GM19468 (cell line): ENCODE data around the gene KTN1.

Source experiments
- ATAC-seq: cut with Tn5 transposase; IDR thresholded peaks from one replicate; pipeline ENCODE4 v1.9.1; 2021; ENCODE audit warnings: mild to moderate bottlenecking, moderate library complexity, moderate number of reproducible peaks; ENCODE audit not compliant: unreplicated experiment; ENCODE audit errors: extremely low read depth

KTN1 gene

DNA sequence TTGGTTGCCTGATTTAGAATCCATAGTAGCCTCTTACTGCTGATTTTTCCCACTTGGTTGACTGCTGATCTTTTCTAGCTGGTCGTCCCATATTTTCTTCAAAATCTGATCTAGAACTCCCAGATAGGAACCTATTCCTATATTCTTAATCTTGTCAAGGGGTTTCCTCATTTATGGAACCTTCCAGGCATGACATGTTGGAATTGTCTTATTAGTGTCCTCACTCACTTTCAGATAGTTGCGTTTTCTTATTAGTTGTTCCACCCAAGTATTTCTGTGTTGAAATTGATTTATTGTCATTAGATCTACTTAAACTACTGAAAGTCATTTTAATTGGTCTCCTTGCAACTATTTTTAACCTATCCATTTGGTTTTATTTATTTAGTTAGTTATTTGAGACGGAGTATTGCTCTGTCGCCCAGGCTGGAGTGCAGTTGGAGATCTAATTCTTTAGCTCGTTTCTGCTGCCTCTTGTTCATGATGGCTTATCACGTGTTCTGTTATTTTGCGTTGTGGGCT is 25.0 kb downstream of the KTN1 start:
- no peak for ATAC-seq

DNA sequence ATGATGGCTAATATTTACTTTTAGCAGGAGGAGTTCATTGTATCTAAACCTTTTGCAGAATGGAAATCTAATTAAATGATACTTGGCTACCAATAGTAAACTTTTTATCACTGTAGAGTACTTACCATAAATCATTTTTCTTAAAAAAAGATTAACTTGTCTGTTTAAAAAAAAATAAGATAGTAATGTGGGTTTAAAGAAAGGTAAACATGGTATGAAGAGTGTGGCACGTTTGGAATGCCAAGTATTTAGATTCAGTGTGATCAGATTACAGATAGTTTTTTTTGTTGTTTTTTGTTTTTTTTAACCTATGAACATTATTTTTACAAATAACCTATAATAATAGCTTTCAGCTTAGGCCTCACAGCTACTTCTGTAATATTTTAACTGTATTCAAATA is 25.8 kb downstream of the KTN1 start:
- no peak for ATAC-seq

DNA sequence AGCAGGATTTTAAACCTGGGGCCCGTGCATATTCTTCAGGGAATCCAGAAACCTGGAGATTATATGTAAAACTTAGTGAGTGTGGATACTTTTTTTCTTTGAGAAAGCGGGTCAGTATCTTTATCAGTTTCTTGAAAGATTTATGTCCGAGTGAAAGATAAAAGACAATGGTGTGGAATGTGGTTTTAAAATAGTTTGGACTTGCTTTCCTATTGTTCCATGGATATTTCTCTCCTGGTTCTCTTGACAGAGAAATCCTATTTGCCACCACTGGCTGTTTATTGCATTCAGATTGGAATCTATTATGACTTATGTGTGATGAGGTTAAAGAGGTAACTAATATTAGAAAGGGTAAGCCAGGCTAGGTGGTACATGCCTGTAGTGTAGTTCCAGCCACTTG is 27.4 kb downstream of the KTN1 start:
- no peak for ATAC-seq

DNA sequence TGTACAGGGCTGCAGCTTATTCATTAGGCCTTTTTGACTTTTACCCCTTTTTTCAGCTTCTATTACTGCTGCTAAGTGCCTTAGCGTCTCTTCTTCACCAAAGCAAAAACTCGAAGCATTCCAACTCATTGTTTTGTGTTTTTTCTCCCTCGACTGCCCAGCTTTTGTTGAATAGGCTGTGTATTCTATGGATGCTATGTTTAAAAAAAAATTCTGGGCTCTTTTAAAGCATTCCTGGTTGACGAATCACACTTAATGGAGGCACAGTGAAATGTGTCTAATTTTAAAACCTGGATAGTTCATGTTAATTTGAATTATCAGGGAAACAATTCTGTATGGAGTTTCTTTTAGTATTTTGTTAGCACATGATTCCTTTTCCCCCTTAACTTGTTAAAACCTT is 29.7 kb downstream of the KTN1 start:
- no peak for ATAC-seq

DNA sequence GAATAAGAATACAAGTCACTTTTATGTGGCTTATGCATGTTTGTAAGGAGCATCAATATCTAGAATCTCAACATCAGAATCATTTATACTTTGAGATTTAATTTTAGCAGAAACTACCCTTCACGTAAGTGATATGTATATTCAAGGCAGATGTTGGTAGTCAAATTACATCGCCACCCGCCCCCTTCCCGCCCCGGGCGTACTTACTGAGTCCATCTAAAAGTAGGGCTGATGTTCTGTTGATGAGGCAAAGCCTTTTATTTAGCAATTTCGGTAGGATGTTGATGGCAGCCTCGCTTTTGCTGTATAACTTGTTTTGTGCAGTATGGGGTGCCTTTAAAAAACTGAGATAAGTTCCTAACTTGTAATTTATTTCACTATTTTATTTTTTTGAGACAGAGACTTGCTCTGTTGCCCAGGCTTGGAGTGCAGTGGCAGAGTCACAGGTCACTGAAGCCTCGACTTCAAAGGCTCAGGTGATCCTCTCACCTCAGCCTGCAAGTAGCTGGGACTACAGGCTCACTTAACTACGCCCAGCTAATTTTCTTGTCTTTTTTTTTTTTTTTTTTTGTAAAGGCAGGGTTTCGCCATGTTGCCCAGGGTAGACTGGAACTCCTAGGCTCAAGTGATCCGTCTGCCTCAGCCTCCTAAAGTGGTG is 30.8 kb downstream of the KTN1 start:
- no peak for ATAC-seq

DNA sequence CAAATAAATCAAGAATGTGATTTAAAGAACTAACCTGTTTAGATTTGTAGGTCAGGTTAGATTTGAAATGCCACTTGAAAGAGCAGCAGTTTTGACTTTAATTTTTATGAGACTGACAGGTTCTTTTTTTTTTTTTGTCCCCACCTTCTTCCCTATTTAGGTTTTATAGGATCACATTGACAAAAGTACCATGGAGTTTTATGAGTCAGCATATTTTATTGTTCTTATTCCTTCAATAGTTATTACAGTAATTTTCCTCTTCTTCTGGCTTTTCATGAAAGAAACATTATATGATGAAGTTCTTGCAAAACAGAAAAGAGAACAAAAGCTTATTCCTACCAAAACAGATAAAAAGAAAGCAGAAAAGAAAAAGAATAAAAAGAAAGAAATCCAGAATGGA is 31.9 kb downstream of the KTN1 start:
- no peak for ATAC-seq

DNA sequence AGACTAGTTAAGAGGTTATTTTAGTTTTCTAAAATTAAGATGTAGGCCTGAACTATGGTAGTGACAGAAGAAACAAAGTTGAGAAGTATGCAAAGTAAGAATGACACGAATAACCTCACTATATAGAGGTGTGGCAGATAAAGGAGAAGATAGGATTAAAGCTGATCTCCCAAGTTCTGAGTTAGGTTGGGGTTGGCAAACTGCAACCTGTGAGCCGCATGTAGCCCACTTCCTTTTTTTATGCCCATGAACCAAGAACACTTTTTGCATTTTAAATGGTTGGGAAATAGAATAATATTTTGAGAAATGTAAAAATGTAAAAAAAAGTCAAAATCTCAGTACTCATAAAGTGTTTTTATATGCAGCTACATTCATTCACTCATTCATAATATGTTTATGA is 34.3 kb downstream of the KTN1 start:
- no peak for ATAC-seq

DNA sequence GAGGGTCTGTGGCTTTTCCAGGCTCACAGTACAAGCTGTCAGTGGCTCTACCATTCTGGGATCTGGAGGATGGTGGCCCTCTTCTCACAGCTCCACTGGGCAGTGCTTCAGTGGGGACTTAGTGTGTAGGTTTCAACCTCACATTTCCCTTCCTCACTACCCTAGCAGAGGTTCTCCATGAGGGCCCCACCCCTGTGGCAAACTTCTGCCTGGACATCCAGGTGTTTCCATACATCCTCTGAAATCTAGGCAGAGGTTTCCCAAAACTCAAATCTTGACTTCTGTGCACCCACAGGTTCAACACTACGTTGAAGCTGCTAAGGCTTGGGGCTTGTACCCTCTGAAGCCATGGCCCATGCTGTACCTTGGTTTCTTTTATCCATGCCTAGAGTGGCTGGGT is 40.3 kb downstream of the KTN1 start:
- no peak for ATAC-seq

DNA sequence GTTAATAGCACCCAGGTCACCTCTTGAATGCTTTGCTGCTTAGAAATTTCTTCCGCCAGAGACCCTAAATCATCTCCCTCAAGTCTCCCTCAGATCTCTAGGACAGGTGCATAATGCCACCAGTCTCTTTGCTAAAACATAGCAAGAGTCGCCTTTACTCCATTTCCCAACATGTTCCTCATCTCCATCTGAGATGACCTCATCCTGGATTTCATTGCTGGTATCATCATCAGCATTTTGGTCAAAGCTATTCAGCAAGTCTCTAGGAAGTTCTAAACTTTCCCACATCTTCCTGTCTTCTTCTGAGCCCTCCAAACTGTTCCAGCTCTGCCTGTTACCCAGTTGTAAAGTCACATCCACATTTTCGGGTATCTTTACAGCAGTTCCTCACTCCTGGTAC is 41.0 kb downstream of the KTN1 start:
- ATAC-seq = no peak

DNA sequence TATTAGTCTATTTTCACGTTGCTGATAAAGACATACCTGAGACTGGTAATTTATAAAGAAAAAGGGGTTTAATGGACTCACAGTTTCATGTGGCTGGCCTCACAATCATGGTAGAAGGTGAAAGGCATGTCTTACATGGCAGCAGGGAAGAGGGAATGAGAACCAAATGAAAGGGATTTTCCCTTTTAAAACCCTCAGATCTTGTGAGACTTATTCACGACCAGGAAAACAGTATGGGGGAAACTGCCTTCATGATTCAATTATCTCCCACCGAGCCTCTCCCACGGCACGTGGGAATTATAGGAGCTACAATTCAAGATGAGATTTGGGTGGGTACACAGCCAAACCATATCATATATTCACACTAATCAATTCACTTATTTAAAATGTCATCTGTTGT is 41.4 kb downstream of the KTN1 start:
- no peak for ATAC-seq

DNA sequence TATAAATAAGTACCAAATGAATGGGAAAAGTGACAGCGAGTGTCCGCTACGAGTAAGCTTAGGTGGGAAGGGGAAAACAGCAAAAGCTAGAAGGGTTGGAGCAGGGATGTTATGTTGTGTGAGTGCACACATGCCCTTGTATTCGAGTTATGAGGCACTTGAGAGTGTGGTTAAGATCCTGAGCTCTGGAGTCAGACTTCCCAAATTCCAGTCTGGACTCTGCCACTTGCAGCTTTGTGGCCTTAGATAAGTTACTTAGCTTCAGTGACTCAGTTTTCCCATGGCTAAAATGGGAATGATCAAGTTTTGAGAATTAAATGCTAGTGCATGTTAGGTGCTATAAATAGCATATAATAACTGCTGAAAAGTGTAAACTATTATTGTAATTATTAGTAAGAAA is 44.9 kb downstream of the KTN1 start:
- ATAC-seq = no peak

DNA sequence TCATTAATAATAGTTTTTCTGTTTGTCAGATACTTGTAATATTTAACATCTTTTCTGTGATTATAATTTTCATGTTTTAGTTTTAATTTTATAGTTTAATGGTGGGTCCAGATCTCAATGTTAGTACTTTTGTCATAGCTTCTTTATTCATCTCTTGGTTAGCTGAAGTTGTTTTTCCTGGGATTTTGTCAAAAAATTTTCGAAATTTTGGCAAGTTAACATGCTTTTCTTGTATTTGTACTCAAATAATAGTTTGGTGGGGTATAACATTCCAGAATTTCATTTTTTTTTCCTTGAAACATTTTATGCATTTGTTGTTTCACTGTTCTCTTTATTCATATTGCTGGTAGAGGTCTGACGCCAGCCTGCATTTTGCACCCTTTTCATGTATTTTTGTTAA is 45.5 kb downstream of the KTN1 start:
- ATAC-seq = no peak

DNA sequence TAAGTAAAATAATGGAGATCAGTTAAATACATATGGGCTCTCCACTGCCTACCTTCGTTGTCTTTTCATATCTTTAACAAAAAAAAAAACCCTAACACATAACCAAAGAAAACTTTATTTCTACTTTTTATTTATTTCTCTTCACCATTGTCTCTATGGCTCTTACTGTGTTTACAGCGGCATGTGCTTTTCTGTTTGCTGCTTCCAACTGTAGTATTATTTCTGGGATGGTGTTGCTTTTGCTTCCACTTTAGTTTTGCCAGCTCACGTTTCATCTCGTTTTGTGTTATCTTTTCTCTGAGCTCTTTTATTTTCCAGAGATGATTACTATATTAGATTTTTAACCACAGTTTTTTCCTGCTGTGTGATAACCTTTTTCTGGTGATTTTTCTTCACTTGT is 46.1 kb downstream of the KTN1 start:
- no peak for ATAC-seq

DNA sequence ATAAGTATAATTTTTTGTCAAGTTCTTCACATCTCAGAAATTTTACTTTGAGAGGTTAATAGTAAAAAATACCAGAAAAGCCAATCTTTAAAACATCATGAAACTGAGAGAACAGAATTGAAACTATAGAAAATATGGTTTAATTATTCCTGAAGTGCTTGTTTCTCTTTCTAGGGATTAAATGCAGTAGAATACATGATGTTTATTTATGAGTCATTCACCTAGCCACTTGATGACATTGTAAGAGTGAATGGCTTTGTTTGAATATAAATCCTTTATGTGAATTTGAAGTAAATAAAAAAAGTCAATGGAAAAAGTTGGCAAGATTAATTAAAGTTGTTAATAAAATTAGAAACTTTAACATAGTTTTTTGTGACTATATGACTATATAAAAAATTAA is 48.4 kb downstream of the KTN1 start:
- no peak for ATAC-seq

DNA sequence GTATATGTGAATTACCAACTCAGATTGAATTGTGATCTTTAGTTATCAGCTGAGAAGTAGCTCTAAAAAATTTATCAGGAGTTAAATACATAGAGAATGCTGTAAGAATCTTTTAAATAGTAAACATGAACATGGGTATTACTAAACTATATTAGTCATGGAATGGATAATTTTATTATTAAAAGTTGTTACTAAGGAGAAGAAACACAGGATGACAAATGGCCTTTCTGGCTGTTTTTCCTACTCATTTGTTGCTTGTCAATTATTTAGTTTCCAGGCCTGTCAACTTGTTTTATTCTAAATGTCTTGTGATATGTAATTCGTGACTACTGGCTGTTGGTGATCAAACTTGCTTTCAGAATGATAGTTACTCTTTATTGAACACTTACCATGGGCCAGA is 58.7 kb downstream of the KTN1 start:
- no peak for ATAC-seq

DNA sequence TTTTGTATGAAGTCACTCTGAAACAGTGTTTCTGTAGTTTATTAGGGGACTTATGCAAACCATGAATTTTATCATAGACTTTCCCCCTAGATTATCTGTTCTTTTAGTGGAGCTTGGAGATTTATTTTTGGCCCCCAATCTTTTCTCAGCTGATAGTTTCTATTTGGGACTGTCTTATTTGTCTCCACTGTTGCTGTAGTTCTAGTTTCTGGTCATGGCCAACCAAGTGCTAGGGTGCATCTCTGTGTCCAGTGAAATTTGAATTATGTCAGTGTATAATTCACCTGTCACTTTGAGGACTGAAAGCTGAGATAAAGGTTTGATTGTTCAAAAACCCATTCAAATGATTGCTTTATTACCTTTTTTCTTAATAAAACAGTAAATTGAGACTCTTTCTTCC is 61.3 kb downstream of the KTN1 start:
- no peak for ATAC-seq

DNA sequence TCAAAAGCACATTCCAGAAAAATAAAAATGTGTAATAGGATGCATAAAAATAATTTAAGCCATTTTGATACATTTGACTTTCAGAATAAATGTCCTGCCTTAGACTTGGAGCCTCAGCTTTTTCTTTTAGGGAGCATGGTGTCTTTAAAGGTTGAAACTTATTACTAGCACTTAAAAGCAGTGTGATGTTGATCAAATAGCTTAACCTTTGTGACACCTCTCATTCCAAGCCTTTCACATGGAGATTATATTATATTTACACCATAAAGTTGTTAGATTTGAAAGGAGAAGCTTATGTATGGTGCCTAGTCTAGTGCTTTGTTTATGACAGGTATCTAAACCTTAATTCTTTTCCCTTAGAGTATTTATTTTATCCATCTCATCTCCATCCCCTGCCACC is 61.9 kb downstream of the KTN1 start:
- ATAC-seq = no peak

DNA sequence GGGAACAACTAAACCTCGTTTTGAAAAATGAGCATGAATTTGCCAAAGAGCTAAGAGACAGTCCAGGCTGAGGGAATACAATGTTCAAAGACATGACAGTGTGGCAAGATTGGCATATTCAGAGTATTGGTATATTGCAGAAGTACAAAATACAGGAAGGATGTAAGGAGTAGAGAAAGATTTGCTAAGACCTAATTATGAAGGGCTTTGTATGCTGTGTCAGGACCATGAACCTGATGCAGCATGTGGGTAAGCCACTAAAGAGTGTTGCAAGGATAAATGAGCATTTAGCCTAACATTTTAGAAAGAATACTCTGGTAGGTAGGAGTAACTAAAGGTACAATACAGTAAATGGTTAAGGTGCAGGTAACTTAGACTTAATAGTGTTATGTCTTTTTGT is 65.1 kb downstream of the KTN1 start:
- ATAC-seq = no peak

DNA sequence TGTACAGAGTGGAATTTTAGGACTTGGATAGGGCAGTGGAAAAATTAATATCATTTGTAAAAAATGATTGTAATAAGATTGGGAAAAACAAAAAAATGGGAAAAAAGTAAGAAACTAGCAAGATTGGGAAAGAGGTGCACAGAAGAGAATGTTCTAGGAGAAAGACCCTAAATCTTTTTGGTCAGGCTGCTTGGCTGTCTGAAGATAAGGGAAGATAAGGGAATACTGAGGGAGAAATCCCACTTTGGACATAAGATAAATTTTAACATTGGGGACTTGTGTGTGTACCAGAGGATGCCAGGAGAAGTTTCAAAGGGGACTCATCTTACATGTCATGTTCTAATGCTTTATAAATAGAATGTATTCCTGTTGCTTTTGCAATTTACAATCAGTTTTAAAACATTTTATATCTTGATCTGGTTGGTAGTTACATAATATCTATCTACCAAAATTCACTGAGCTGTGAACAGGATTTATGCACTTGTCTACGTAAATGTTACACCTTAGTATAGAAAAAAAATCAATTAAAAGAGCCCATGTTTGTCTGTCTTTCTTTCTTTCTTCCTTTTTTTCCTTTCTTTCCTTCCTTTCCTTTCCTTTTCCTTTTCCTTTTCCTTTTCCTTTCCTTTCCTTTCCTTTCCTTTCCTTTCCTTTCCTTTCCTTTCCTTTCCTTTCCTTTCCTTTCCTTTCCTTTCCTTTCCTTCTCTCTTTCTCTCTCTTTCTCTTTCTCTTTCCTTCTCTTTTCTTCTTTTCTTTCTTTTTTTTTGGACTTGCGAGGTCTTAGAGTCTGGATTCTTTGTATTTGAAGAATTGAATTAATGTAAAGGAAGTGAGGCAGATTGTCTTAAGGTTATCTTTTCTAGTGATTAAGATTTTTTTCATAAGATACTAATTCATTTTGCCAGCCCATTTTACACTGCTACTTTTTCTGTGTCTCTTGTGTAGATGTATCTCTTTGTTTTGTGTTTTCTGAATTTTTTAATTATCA is 66.1 kb downstream of the KTN1 start:
- ATAC-seq = no peak

DNA sequence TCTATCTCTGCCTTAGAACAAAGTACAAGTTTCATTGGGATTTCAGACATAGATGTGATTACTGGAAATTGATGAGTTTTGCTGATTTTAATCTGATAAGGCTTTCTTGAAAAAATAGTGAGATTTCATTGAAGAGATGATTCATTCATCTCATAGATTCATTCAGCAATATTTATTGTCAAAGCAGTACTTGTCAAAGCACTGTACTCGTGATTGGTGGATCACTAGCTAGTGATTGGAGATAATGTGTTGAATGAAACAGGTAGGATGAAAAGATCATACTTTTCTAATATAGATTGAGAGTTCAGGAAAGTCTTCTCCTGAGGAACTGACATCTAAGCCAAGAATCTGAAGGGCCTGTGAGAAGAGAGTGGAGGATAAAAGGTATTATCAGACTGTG is 71.0 kb downstream of the KTN1 start:
- no peak for ATAC-seq

DNA sequence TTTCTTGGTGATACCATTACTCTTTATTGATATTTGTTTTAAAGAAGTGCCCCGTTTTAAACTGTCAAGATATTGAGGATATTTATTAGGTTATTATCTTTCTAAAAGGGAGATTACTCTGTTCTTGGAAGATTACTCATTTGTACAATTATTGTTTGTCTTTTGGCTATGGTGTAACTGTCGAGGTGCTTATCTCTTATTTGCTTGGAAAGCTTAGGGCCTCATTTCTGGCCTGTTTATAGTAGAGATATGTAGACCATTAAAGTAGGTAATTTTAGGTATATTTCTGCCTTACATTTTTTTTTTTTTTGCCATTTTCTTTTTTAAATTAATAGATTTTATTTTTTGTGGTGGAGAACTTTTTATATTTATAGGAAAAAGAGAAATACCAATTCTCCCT is 74.2 kb downstream of the KTN1 start:
- no peak for ATAC-seq

DNA sequence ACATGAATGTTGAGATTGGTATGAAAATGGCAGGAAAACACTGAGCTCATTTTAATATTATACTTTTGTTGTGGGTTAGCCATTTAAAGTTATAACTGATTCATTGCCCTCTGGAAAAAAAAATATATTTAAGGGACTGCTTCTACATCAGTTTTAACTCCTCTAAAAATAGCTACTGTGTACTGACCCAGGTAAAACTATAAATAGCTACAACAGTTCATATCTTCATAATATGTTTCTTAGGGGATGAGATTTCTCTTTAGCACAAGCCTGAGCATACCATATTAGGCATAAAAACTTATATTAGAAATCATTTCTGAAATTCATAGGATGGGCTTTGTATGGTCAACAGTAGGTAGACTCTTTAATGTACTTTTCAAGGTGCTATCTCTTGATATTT is 81.0 kb downstream of the KTN1 start:
- ATAC-seq = no peak
